Neutrophil (primary cell): ENCODE data around the gene CTNND2.

Experiments
- H3K27ac ChIP-seq: fragments of 200-600 bp; sonication (generic); 2 replicates; pipeline ENCODE4 v1.5.1; 2016; ENCODE audit warnings: mild to moderate bottlenecking, moderate library complexity
- H3K27me3 ChIP-seq: fragments of 200-600 bp; sonication (generic); 2 replicates; pipeline ENCODE4 v1.6.0; 2016; ENCODE audit warnings: mild to moderate bottlenecking
- H3K36me3 ChIP-seq: fragments of 200-600 bp; sonication (generic); 2 replicates; pipeline ENCODE4 v1.5.1; 2017
- H3K4me1 ChIP-seq, 2 experiments: fragments of 200-600 bp in 1 of 2; sonication (generic) in 1 of 2; 1 replicate in 1 of 2; 2 replicates in 1 of 2; pipeline versions ENCODE4 v1.5.1 to v1.6.1; 2013 to 2016; ENCODE audit warnings: low read depth in 1 of 2, low read length in 1 of 2, mild to moderate bottlenecking in 1 of 2, moderate library complexity in 1 of 2; ENCODE audit not compliant: control insufficient read depth in 1 of 2, insufficient read depth in 1 of 2
- H3K4me3 ChIP-seq, 2 experiments: fragments of 200-600 bp in 1 of 2; sonication (generic) in 1 of 2; 1 replicate in 1 of 2; 2 replicates in 1 of 2; pipeline ENCODE4 v1.5.1; 2013 to 2016; ENCODE audit warnings: low read depth in 1 of 2, low read length in 1 of 2, mild to moderate bottlenecking in 1 of 2, moderate library complexity in 1 of 2
- H3K9me3 ChIP-seq: fragments of 200-600 bp; sonication (generic); 2 replicates; pipeline ENCODE4 v1.5.1; 2016
- CTCF ChIP-seq: fragments of 200-600 bp; sonication (generic); IDR thresholded peaks from 2 replicates; pipeline ENCODE4 v1.5.1; 2016; ENCODE audit warnings: antibody characterized with exemption

CTNND2 gene

DNA sequence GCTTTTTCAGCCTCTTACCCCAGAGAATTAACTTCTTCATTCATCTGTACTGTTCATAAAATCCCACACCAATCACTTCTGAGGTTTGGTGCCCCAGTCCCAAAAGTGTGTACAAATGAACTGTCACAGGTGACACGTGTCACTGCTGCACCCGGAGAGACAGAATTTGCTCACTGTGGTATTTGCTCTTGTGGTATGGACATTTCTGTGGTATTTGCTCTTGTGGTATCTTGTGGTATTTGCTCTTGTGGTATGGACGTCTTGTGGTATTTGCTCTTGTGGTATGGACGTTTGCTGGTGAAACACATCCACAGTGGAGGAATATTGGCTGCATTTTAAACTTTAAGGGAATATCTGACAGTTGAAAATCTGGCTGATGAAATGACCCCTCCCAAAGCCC is 928.3 kb downstream of the CTNND2 start:
- no peak for TF ChIP-seq CTCF
- Histone ChIP-seq H3K9me3 (no peaks in the 10 kb centered on the region), H3K36me3 (no peaks in the 10 kb centered on the region), H3K27me3 (no peaks in the 10 kb centered on the region), H3K27ac (no peak overlapping the region), H3K4me3 (no peak overlapping the region), H3K4me1 (no peaks in the 10 kb centered on the region)

DNA sequence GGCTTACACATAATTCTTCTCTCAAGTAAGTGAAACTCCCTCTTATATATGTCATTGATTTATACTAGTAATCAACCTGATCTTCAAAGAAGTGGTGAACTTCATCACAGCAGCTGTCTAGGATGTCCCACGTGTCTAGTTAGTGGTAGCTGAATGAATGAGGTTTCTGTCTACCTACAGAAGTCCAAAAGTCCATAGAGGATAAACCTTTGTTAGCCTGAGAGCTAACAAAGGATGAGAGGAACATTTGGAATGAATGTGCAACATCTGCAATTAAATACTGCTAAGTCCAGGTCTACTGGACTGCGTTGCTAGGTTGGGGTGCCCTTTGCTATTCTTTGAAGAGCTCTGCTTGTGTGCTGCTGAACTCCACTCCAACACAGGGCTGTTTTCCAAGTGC is 929.4 kb downstream of the CTNND2 start:
- TF ChIP-seq CTCF = no peak
- no peak overlapping the region for H3K4me3 ChIP-seq
- H3K4me1 ChIP-seq = no peaks in the 10 kb centered on the region
- H3K9me3 ChIP-seq = no peaks in the 10 kb centered on the region
- H3K27me3 ChIP-seq = no peaks in the 10 kb centered on the region
- H3K36me3 ChIP-seq = no peaks in the 10 kb centered on the region
- H3K27ac ChIP-seq = no peak overlapping the region

GRCh38 chr5:10973316-10973715 is 930.9 kb downstream of the CTNND2 start:
- Histone ChIP-seq H3K36me3 (no peaks in the 10 kb centered on the region), H3K27me3 (no peaks in the 10 kb centered on the region), H3K27ac (no peak overlapping the region), H3K4me3 (no peak overlapping the region), H3K4me1 (no peaks in the 10 kb centered on the region), H3K9me3 (no peaks in the 10 kb centered on the region)
- TF ChIP-seq CTCF = no peak

- no peak for TF ChIP-seq CTCF
- Histone ChIP-seq H3K36me3 (no peaks in the 10 kb centered on the region), H3K4me1 (peaks cover under 1 to 2% of the 10 kb centered on the region in 2 experiments), H3K27ac (no peak overlapping the region), H3K9me3 (no peaks in the 10 kb centered on the region), H3K27me3 (no peaks in the 10 kb centered on the region), H3K4me3 (no peak overlapping the region)
These were observed 934.5 kb downstream of the CTNND2 start for GRCh38 chr5:10969684-10970180.

DNA sequence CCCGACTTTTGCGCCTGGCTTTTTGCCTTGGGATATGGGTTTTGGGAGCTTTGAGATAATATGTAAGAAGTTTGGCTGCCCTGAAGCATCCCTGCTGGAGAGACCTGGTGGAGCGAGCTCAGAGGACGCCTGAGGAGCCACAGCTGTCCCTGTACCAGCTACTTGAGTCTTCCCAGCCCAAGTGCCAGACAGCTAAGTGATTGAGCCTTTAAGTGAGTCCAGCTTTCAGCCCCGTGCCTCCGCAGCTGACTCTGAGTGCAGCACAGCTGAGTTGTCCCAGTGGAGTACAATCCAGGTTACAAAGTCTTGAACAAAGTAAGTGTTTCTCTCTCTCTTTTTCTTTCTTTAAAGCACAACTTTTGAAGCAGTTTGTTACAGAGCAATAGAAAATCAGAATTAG is 939.4 kb downstream of the CTNND2 start:
- Histone ChIP-seq H3K9me3 (no peaks in the 10 kb centered on the region), H3K27me3 (no peaks in the 10 kb centered on the region), H3K4me1 (peaks cover 23 to 31% of the 10 kb centered on the region in 2 experiments), H3K27ac (peak overlapping the region; percentile 53), H3K36me3 (no peaks in the 10 kb centered on the region), H3K4me3 (no peak overlapping the region)
- no peak for TF ChIP-seq CTCF

DNA sequence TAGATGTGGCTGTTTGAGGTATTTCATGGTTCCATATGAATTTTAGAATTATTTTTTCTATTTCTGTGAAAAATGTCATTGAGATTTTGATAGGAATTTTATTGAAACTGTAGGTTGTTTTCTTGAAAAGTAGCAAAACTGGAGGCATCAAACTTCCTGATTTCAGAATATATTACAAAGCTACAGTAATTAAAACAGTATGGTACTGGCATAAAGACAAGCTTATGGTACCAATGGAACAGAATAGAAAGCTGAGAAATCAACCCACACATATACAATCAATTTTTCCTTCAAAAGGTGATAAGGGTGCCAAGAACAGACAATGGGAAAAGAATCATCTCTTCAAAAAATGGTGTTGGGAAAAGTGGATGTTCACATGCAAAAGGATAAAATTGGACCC is 945.5 kb downstream of the CTNND2 start:
- H3K4me3 ChIP-seq = no peak overlapping the region
- no peak overlapping the region for H3K27ac ChIP-seq
- TF ChIP-seq CTCF = no peak
- peaks cover 13 to 18% of the 10 kb centered on the region in 2 experiments for H3K4me1 ChIP-seq
- no peaks in the 10 kb centered on the region for H3K36me3 ChIP-seq
- H3K9me3 ChIP-seq = no peaks in the 10 kb centered on the region
- no peaks in the 10 kb centered on the region for H3K27me3 ChIP-seq
